ENCODE measurements around the gene RPL21. TPM values are rescaled to one million over a fixed set of nuclear protein-coding genes. Genes with fewer than 3 reads are reported as not detected.

Gene RPL21
- polyA plus RNA-seq, 3 donors = 1,311 to 1,781 (median 1,417) TPM

DNA sequence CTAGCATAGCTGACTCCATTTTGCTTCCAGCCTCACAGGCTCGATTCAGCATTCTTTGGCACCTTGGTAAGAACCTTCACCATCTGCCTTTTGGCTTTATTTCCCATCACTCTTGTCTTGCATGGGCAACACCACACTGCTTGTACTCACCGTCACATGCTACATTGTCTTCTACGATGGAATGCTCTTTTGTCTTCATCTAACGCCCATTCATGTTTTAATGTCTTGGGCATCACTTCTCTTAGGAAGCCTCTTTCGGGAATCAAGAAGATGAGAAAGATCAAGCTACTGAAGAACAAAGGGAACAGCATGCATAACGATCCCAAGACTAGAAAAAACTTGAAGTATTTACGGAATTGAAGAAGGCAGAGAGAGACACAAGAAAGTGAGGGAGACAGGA, 5.7 kb upstream of the RPL21 start:
- H3K9ac ChIP-seq (ENCODE audit: insufficient read depth, low read length, poor library complexity, severe bottlenecking) = no peak overlapping the region
- no peaks in the 10 kb centered on the region for H3K27me3 Mint-ChIP-seq (ENCODE audit: low read depth in 3 of 3)
- H3K36me3 Mint-ChIP-seq = peaks cover 8 to 17% of the 10 kb centered on the region in 2 donors
- no peak overlapping the region for H3K27ac Mint-ChIP-seq
- no peak overlapping the region for H3K4me3 Mint-ChIP-seq
- peaks cover 10% of the 10 kb centered on the region for H3K79me2 ChIP-seq (ENCODE audit: insufficient read depth, low read length)
- intact Hi-C loops (cut with micrococcal nuclease) = no loop called here
- 98% methylated on average over 6 of the region's 7 CpGs for WGBS (ENCODE audit: insufficient coverage)
- H3K9me3 ChIP-seq (replicated peaks in 1 of 2; ENCODE audit: control insufficient read depth in 1 of 2, insufficient read depth in 1 of 2, low read length in 2 of 2) = no peaks in the 10 kb centered on the region
- no peaks in the 10 kb centered on the region for H4K20me1 ChIP-seq (ENCODE audit: insufficient read depth, low read length)
- H2AFZ ChIP-seq (ENCODE audit: insufficient read depth, low read depth, low read length, poor library complexity, severe bottlenecking) = no peak overlapping the region
- DNase-seq = no peak
- H3K27me3 ChIP-seq (ENCODE audit: control insufficient read depth in 2 of 2, insufficient read depth in 2 of 2, low read length in 2 of 2) = no peaks in the 10 kb centered on the region
- peaks cover 2% of the 10 kb centered on the region for H3K4me1 Mint-ChIP-seq
- H3K4me3 ChIP-seq (replicated peaks in 1 of 3; ENCODE audit: low read depth in 2 of 3, low read length in 3 of 3) = no peak overlapping the region
- H3K4me1 ChIP-seq (ENCODE audit: control insufficient read depth in 1 of 2, insufficient read depth in 2 of 2, low read length in 2 of 2) = no peaks in the 10 kb centered on the region
- H3K4me2 ChIP-seq (replicated peaks; ENCODE audit: extremely low read depth, low read length, poor library complexity, severe bottlenecking) = no peak overlapping the region
- peaks cover 0 to 2% (median 0%) of the 10 kb centered on the region in 7 donors for H3K9me3 Mint-ChIP-seq
- H3K27ac ChIP-seq (ENCODE audit: low read depth in 1 of 2, low read length in 2 of 2) = no peak overlapping the region
- no peaks in the 10 kb centered on the region for H3K36me3 ChIP-seq (replicated peaks in 1 of 2; ENCODE audit: control insufficient read depth in 1 of 2, insufficient read depth in 2 of 2, low read length in 2 of 2)
- TF ChIP-seq, protein P1, sequence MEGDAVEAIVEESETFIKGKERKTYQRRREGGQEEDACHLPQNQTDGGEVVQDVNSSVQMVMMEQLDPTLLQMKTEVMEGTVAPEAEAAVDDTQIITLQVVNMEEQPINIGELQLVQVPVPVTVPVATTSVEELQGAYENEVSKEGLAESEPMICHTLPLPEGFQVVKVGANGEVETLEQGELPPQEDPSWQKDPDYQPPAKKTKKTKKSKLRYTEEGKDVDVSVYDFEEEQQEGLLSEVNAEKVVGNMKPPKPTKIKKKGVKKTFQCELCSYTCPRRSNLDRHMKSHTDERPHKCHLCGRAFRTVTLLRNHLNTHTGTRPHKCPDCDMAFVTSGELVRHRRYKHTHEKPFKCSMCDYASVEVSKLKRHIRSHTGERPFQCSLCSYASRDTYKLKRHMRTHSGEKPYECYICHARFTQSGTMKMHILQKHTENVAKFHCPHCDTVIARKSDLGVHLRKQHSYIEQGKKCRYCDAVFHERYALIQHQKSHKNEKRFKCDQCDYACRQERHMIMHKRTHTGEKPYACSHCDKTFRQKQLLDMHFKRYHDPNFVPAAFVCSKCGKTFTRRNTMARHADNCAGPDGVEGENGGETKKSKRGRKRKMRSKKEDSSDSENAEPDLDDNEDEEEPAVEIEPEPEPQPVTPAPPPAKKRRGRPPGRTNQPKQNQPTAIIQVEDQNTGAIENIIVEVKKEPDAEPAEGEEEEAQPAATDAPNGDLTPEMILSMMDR (IDR thresholded peaks at IDR 0.05) = no peak

- Mint-ChIP-seq H3K9me3 (peaks cover 0 to 2% (median 0%) of the 10 kb centered on the region in 7 donors), H3K36me3 (peaks cover 23 to 26% of the 10 kb centered on the region in 2 donors), H3K4me1 (peaks cover 25% of the 10 kb centered on the region), H3K27ac (peak overlapping the region; percentile 98 to 99 (median 99)), H3K4me3 (peak overlapping the region; percentile 96 to 97), H3K27me3 (ENCODE audit: low read depth in 3 of 3) (no peaks in the 10 kb centered on the region)
- peak overlapping the region; percentile 64 to 94 (median 72) for H3K4me3 ChIP-seq (replicated peaks in 1 of 3; ENCODE audit: low read depth in 2 of 3, low read length in 3 of 3)
- H3K9ac ChIP-seq (ENCODE audit: insufficient read depth, low read length, poor library complexity, severe bottlenecking) = peak overlapping the region; percentile 88
- peaks cover 8% of the 10 kb centered on the region for H4K20me1 ChIP-seq (ENCODE audit: insufficient read depth, low read length)
- TF ChIP-seq, protein P1 (IDR thresholded peaks at IDR 0.05) = no peak
- no peaks in the 10 kb centered on the region for H3K9me3 ChIP-seq (replicated peaks in 1 of 2; ENCODE audit: control insufficient read depth in 1 of 2, insufficient read depth in 1 of 2, low read length in 2 of 2)
- DNase-seq = no peak
- H3K36me3 ChIP-seq (replicated peaks in 1 of 2; ENCODE audit: control insufficient read depth in 1 of 2, insufficient read depth in 2 of 2, low read length in 2 of 2) = peaks cover 19 to 23% of the 10 kb centered on the region in 2 donors
- peak overlapping the region; percentile 75 for H2AFZ ChIP-seq (ENCODE audit: insufficient read depth, low read depth, low read length, poor library complexity, severe bottlenecking)
- peak overlapping the region; percentile 80 for H3K4me2 ChIP-seq (replicated peaks; ENCODE audit: extremely low read depth, low read length, poor library complexity, severe bottlenecking)
- H3K27me3 ChIP-seq (ENCODE audit: control insufficient read depth in 2 of 2, insufficient read depth in 2 of 2, low read length in 2 of 2) = no peaks in the 10 kb centered on the region
- H3K79me2 ChIP-seq (ENCODE audit: insufficient read depth, low read length) = peaks cover 59% of the 10 kb centered on the region
- H3K4me1 ChIP-seq (ENCODE audit: control insufficient read depth in 1 of 2, insufficient read depth in 2 of 2, low read length in 2 of 2) = peaks cover 11 to 25% of the 10 kb centered on the region in 2 donors
- H3K27ac ChIP-seq (ENCODE audit: low read depth in 1 of 2, low read length in 2 of 2) = peak overlapping the region; percentile 87 to 94
- 0% methylated on average over 2 of the region's 9 CpGs for WGBS (ENCODE audit: insufficient coverage)
- intact Hi-C loops (cut with micrococcal nuclease) = loop anchor here (2.0 to 10.0 kb wide), 4 partner anchors 80 to 374 kb away; partner anchors contain the start of genes GTF3A (in 1 of the 2), LNX2 (in 1 of the 2), POLR1D (in 1 of the 2) and USP12 (in 1 of the 2)
Observed at GRCh38 chr13:27250833-27251165, 559 bp upstream of the RPL21 start.
